Neutrophil (primary cell): ENCODE data around the gene PDIA4.

Experiments used
- H3K27ac ChIP-seq: fragments of 200-600 bp; sonication (generic); 2 replicates; pipeline ENCODE4 v1.5.1; 2016; ENCODE audit warnings: mild to moderate bottlenecking, moderate library complexity
- H3K27me3 ChIP-seq: fragments of 200-600 bp; sonication (generic); 2 replicates; pipeline ENCODE4 v1.6.0; 2016; ENCODE audit warnings: mild to moderate bottlenecking
- H3K36me3 ChIP-seq: fragments of 200-600 bp; sonication (generic); 2 replicates; pipeline ENCODE4 v1.5.1; 2017
- H3K4me1 ChIP-seq, 2 experiments: fragments of 200-600 bp in 1 of 2; sonication (generic) in 1 of 2; 1 replicate in 1 of 2; 2 replicates in 1 of 2; pipeline versions ENCODE4 v1.5.1 to v1.6.1; 2013 to 2016; ENCODE audit warnings: low read depth in 1 of 2, low read length in 1 of 2, mild to moderate bottlenecking in 1 of 2, moderate library complexity in 1 of 2; ENCODE audit not compliant: control insufficient read depth in 1 of 2, insufficient read depth in 1 of 2
- H3K4me3 ChIP-seq, 2 experiments: fragments of 200-600 bp in 1 of 2; sonication (generic) in 1 of 2; 1 replicate in 1 of 2; 2 replicates in 1 of 2; pipeline ENCODE4 v1.5.1; 2013 to 2016; ENCODE audit warnings: low read depth in 1 of 2, low read length in 1 of 2, mild to moderate bottlenecking in 1 of 2, moderate library complexity in 1 of 2
- H3K9me3 ChIP-seq: fragments of 200-600 bp; sonication (generic); 2 replicates; pipeline ENCODE4 v1.5.1; 2016
- TF ChIP-seq, protein P1 (sequence below): fragments of 200-600 bp; sonication (generic); IDR thresholded peaks from 2 replicates; pipeline ENCODE4 v1.5.1; 2016; ENCODE audit warnings: antibody characterized with exemption

The PDIA4 gene

DNA sequence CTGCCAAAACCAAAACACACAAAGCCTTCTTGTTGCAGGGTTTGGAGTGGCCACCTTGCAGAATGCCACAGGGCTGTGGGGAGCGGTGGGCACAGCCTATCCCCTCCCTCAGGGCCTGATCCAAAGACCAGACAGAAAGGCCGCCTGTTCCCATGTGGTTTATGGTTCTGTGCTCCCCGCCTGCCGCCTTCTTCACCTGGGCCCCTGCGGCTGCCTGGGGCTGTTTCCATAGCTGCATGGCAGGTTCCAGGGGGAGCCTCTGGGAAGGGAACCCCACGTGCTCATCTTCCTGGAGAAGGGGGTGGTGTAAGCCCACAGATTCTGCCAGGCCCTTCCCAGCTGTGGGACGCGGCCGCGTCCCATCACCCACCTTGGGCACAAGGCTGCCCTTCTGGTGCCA is 73.5 kb downstream of the PDIA4 start:
- no peak overlapping the region for H3K4me3 ChIP-seq
- H3K36me3 ChIP-seq = no peaks in the 10 kb centered on the region
- H3K9me3 ChIP-seq = no peaks in the 10 kb centered on the region
- TF ChIP-seq, protein P1, sequence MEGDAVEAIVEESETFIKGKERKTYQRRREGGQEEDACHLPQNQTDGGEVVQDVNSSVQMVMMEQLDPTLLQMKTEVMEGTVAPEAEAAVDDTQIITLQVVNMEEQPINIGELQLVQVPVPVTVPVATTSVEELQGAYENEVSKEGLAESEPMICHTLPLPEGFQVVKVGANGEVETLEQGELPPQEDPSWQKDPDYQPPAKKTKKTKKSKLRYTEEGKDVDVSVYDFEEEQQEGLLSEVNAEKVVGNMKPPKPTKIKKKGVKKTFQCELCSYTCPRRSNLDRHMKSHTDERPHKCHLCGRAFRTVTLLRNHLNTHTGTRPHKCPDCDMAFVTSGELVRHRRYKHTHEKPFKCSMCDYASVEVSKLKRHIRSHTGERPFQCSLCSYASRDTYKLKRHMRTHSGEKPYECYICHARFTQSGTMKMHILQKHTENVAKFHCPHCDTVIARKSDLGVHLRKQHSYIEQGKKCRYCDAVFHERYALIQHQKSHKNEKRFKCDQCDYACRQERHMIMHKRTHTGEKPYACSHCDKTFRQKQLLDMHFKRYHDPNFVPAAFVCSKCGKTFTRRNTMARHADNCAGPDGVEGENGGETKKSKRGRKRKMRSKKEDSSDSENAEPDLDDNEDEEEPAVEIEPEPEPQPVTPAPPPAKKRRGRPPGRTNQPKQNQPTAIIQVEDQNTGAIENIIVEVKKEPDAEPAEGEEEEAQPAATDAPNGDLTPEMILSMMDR = no peak
- H3K4me1 ChIP-seq = no peaks in the 10 kb centered on the region
- H3K27ac ChIP-seq = no peak overlapping the region
- H3K27me3 ChIP-seq = no peaks in the 10 kb centered on the region

DNA sequence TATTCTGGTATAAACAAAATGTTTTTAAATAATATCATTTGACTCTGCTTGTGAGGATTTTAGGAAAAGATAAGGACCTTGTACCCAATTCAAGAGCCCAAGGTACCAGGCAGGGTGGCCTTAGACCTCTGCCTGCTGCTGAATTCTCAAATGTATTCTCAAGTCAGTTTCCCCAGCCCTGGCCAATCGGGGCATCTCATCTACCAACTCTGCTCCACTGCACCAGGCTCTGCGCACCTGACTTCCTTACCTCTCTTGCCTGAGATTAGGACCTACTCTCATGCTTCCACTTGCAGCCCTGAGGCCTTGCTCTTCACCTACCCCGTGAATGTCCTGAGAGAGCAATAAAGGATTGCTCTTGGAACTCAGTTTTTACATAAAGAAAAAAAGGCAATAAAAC is 74.6 kb downstream of the PDIA4 start:
- Histone ChIP-seq H3K4me1 (no peaks in the 10 kb centered on the region), H3K4me3 (no peak overlapping the region), H3K27ac (no peak overlapping the region), H3K27me3 (no peaks in the 10 kb centered on the region), H3K9me3 (no peaks in the 10 kb centered on the region), H3K36me3 (no peaks in the 10 kb centered on the region)
- TF ChIP-seq, protein P1 = no peak
